Transverse colon (tissue), 4 donors: ENCODE data around the gene CPNE4. TPM values are rescaled to one million over a fixed set of nuclear protein-coding genes. Genes with fewer than 3 reads are reported as not detected.

Experiments
- DNase-seq: peaks from one replicate; pipeline ENCODE4 v3.0.0-alpha.2; 2019
- H3K27ac ChIP-seq, 4 donors: fragments of 200-600 bp; sonication (generic); 2 replicates each; pipeline ENCODE4 v1.5.1; 2016 to 2018; ENCODE audit warnings: inconsistent platforms in 4 of 4
- H3K27me3 ChIP-seq: fragments of 200-600 bp; sonication (generic); 2 replicates; pipeline ENCODE4 v1.5.1; 2017; ENCODE audit warnings: inconsistent platforms
- H3K36me3 ChIP-seq, 4 donors: fragments of 200-600 bp; sonication (generic); 2 replicates each; pipeline ENCODE4 v1.5.1; 2017 to 2019; ENCODE audit warnings: inconsistent platforms in 4 of 4
- H3K4me1 ChIP-seq, 4 donors: fragments of 200-600 bp; sonication (generic); 2 replicates each; pipeline ENCODE4 v1.5.1; 2017 to 2020; ENCODE audit warnings: inconsistent platforms in 4 of 4
- H3K4me3 ChIP-seq, 4 donors: fragments of 200-600 bp; sonication (generic); 1 replicate in 1 of 4; 2 replicates in 3 of 4; pipeline versions ENCODE4 v1.5.1 to v1.6.1; 2017 to 2019; ENCODE audit warnings: inconsistent platforms in 4 of 4
- H3K9me3 ChIP-seq, 2 donors: fragments of 200-600 bp; sonication (generic); 2 replicates each; pipeline ENCODE4 v1.5.1; 2017 to 2019; ENCODE audit warnings: inconsistent platforms in 2 of 2
- CTCF ChIP-seq, 5 experiments: fragments of 200-600 bp in 3 of 5; fragments of 450-650 bp in 2 of 5; sonication (generic) in 3 of 5; IDR thresholded peaks; 1 replicate in 2 of 5; 2 replicates in 3 of 5; pipeline ENCODE4 v1.5.1; 2016 to 2017; ENCODE audit warnings: antibody characterized with exemption in 5 of 5, inconsistent platforms in 3 of 5, mild to moderate bottlenecking in 2 of 5, moderate library complexity in 1 of 5
- EP300 ChIP-seq: sonication (generic); formaldehyde crosslinking; IDR thresholded peaks from one replicate; pipeline ENCODE4 v1.6.1; 2017; ENCODE audit warnings: antibody characterized with exemption, low read depth
- POLR2A ChIP-seq: fragments of 450-650 bp; IDR thresholded peaks from one replicate; pipeline ENCODE4 v1.6.1; 2016; ENCODE audit warnings: antibody characterized with exemption, mild to moderate bottlenecking, moderate library complexity
- POLR2AphosphoS5 ChIP-seq, 3 donors: sonication (generic); formaldehyde crosslinking; IDR thresholded peaks; one replicate each; pipeline ENCODE4 v1.6.1; 2016; ENCODE audit warnings: antibody characterized with exemption in 3 of 3
- WGBS, 2 donors: methylation state at CpG; one replicate each; pipeline ENCODE4 v1.1.5; 2018; ENCODE audit warnings: low coverage in 1 of 2; 5-methylcytosine and 5-hydroxymethylcytosine counted together
- in situ Hi-C, 4 donors: fragments of 200-750 bp; cut with MboI; loops; one replicate each; pipeline versions ENCODE4 v1.15.0 to v1.15.1; 2017; ENCODE audit warnings: low sequenced_read_pairs in 3 of 4, low pct_ligation_motif_present in 1 of 4, low pct_unique_long_range_greater_than_20kb in 1 of 4
- intact Hi-C: fragments of 100-400 bp; cut with DNase I; formaldehyde crosslinking; loops from one replicate; pipeline ENCODE4 v1.15.1; 2023; ENCODE audit warnings: low total_unique reads
- total RNA-seq, 4 donors: library from RNA; depleted of rRNA; stranded (reverse); fragments of >200 nt; gene quantifications; one replicate each; pipeline ENCODE4 v1.1.0, GENCODE V29; 2016

Gene CPNE4
- total RNA-seq, 4 donors from 2014 or later, result 0.16 to 1.5 TPM; not detected in 2

- no peaks in the 10 kb centered on the region for H3K36me3 ChIP-seq
- intact Hi-C loops (no loop called here), in situ Hi-C loops (no loop called here)
- 78 to 79% methylated on average over 1 of the region's 1 CpG for WGBS, 2 donors
- H3K4me1 ChIP-seq, result no peaks in the 10 kb centered on the region
- H3K4me3 ChIP-seq, result no peak overlapping the region
- H3K27me3 ChIP-seq, result no peaks in the 10 kb centered on the region
- H3K27ac ChIP-seq, result no peak overlapping the region
- DNase-seq, result no peak
- TF ChIP-seq CTCF (IDR thresholded peaks at IDR 0.05) (no peak), POLR2A (no peak), EP300 (no peak)
- no peaks in the 10 kb centered on the region for H3K9me3 ChIP-seq
These were observed 305.2 kb downstream of the CPNE4 start for GRCh38 chr3:131729643-131730017.

DNA sequence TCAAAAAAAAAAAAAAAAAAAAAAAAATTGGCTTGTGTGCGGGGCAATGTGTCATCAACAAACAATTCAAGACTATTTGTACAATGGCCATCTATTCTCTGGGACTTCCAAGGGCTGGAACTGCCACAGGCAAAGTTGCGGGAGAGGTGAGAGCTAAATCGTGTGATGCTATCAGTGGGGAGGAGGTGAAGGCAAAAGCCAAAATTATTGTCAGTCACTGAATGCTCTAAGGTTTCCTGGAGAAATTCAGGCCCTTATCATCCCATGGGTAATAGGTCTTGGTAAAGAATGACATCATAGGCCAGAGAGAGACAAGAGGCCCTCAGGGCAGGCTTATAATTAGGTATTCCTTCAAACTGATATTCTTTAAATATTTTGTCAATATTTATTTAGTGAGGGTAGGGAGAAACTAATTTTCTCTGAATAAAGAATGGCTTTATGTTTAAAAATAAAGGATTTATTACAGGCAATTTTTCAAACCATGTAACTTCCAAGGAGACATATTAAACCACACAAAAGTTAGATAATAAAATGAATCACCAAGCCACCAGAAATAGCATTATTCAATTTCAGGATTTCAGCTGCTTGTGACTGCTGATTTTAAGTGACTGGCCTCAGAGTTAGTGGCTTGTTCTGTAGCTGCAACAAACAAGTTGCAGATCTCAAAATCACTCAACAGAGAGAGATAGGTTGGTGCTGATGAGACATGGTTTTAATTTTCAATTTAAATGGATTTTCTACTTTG, 305.7 kb downstream of the CPNE4 start:
- in situ Hi-C loops (no loop called here), intact Hi-C loops (no loop called here)
- 82 to 83% methylated on average over 1 to 3 of the region's 3 CpGs for WGBS, 2 donors

GRCh38 chr3:131725414-131725813, 309.4 kb downstream of the CPNE4 start:
- no peak for DNase-seq
- in situ Hi-C loops (no loop called here), intact Hi-C loops (no loop called here)
- H3K36me3 ChIP-seq, result no peaks in the 10 kb centered on the region
- H3K4me1 ChIP-seq, result no peaks in the 10 kb centered on the region
- no peak overlapping the region for H3K4me3 ChIP-seq
- TF ChIP-seq EP300, result no peak
- no peak for TF ChIP-seq CTCF (IDR thresholded peaks at IDR 0.05)
- no peak for TF ChIP-seq POLR2A
- TF ChIP-seq POLR2AphosphoS5 (IDR thresholded peaks at IDR 0.05), result no peak
- no peak overlapping the region for H3K27ac ChIP-seq
- H3K27me3 ChIP-seq, result no peaks in the 10 kb centered on the region
- H3K9me3 ChIP-seq, result no peaks in the 10 kb centered on the region

More for the DNA sequence above, 305.7 kb downstream of the CPNE4 start:
- Histone ChIP-seq H3K36me3 (no peaks in the 10 kb centered on the region), H3K4me3 (no peak overlapping the region), H3K4me1 (no peaks in the 10 kb centered on the region), H3K27ac (no peak overlapping the region), H3K27me3 (no peaks in the 10 kb centered on the region), H3K9me3 (no peaks in the 10 kb centered on the region)
- no peak for TF ChIP-seq CTCF (IDR thresholded peaks at IDR 0.05)
- TF ChIP-seq POLR2A, result no peak
- no peak for TF ChIP-seq EP300
- TF ChIP-seq POLR2AphosphoS5 (IDR thresholded peaks at IDR 0.05), result no peak
- DNase-seq, result no peak

GRCh38 chr3:131723343-131723742, 311.5 kb downstream of the CPNE4 start:
- 65 to 77% methylated on average over 3 to 5 of the region's 5 CpGs for WGBS, 2 donors
- Histone ChIP-seq H3K9me3 (no peaks in the 10 kb centered on the region), H3K27me3 (no peaks in the 10 kb centered on the region), H3K36me3 (no peaks in the 10 kb centered on the region), H3K27ac (no peak overlapping the region), H3K4me3 (no peak overlapping the region), H3K4me1 (no peaks in the 10 kb centered on the region)
- intact Hi-C loops, result no loop called here
- no peak for DNase-seq
- TF ChIP-seq CTCF (IDR thresholded peaks at IDR 0.05) (no peak), POLR2A (no peak), EP300 (no peak)
- in situ Hi-C loops, result no loop called here
